ENCODE measurements around the gene PANK3. TPM values are rescaled to one million over a fixed set of nuclear protein-coding genes. Genes with fewer than 3 reads are reported as not detected.
A peak's percentile ranks its signal among the peaks of the same experiment; 100 is the strongest.
"Not testable (repeated sequence)": the region's sequence is repeated elsewhere in the genome, so short reads cannot be mapped to it uniquely, and the experiment has no call there.

Gene PANK3
- polyA plus RNA-seq, 3 donors, result 48.9 to 71.1 (median 65.4) TPM

GRCh38 chr5:168563959-168564358 lies 15.2 kb downstream of the PANK3 start:
- no peak for DNase-seq

GRCh38 chr5:168562279-168562678 lies 16.9 kb downstream of the PANK3 start:
- no peak for DNase-seq

GRCh38 chr5:168557389-168557788 lies 21.8 kb downstream of the PANK3 start:
- no peak for DNase-seq

GRCh38 chr5:168553377-168554130 lies 25.6 kb downstream of the PANK3 start:
- DNase-seq, result no peak

GRCh38 chr5:168552146-168552545 lies 27.0 kb downstream of the PANK3 start:
- DNase-seq, result no peak

GRCh38 chr5:168550656-168551055 lies 28.5 kb downstream of the PANK3 start:
- no peak for DNase-seq

- no peak for DNase-seq
Measured at GRCh38 chr5:168549554-168549953, 29.6 kb downstream of the PANK3 start.

- DNase-seq, result no peak
Measured at GRCh38 chr5:168537176-168537575, 42.0 kb downstream of the PANK3 start.

GRCh38 chr5:168534351-168534750 lies 44.8 kb downstream of the PANK3 start:
- not testable (repeated sequence) for DNase-seq

- DNase-seq, result no peak
Measured at GRCh38 chr5:168531987-168532864, 46.9 kb downstream of the PANK3 start.

GRCh38 chr5:168531191-168531590 lies 48.0 kb downstream of the PANK3 start:
- no peak for DNase-seq

- no peak for DNase-seq
Measured at GRCh38 chr5:168530621-168531150, 48.5 kb downstream of the PANK3 start.

- DNase-seq, result no peak
Measured at GRCh38 chr5:168529374-168530234, 49.6 kb downstream of the PANK3 start.

GRCh38 chr5:168528521-168529373 lies 50.4 kb downstream of the PANK3 start, which contains the start of gene FBLL1:
Gene FBLL1 (plus strand): TSS chr5:168529305. CDS start chr5:168529505, 200 bp downstream.
- DNase-seq, result peak; percentile 65

GRCh38 chr5:168527756-168528295 lies 51.3 kb downstream of the PANK3 start:
- DNase-seq, result no peak

GRCh38 chr5:168525856-168526255 lies 53.3 kb downstream of the PANK3 start:
- DNase-seq, result no peak

GRCh38 chr5:168513861-168514428 lies 65.2 kb downstream of the PANK3 start:
- DNase-seq, result no peak

- DNase-seq, result no peak
Measured at GRCh38 chr5:168502563-168503237, 76.5 kb downstream of the PANK3 start.

Measured in renal pelvis (tissue), 4 donors.